Measurements from ENCODE around the gene SAMHD1.

DNA sequence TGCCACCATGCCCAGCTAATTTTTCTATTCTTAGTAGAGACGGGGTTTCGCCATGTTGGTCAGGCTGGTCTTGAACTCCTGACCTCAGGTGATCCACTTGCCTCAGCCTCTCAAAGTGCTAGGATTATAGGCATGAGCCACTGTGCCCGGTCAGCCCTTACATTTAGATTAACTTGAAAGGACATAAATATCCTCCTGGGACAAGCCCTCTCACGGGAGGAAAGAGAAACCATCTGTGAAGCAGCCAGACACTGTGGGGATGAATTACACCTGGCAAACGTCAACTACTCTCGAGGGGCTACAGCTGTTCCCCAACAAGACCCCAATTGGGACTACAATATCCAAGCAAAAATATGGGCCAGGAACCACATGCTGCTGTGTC lies 32.7 kb upstream of the SAMHD1 start:
- TF ChIP-seq EZH2 (IDR thresholded peaks at IDR 0.05; ENCODE audit: insufficient read depth, poor library complexity, severe bottlenecking) (no peak), EZH2phosphoT487 (IDR thresholded peaks at IDR 0.05; ENCODE audit: insufficient read depth, low read depth) (no peak)

All from GM23248 (cell line).